NT2/D1 (cell line): ENCODE measurements around the gene PROK2.

ENCODE experiments used
- DNase-seq: peaks from one replicate; pipeline ENCODE4 v3.0.0-alpha.2; 2011; ENCODE audit warnings: low read depth, low spot score
- H3K27me3 ChIP-seq: 2 replicates; pipeline ENCODE4 v1.6.0; 2011; ENCODE audit warnings: mild to moderate bottlenecking; ENCODE audit not compliant: insufficient read length, insufficient read depth
- H3K36me3 ChIP-seq: 2 replicates; pipeline ENCODE4 v1.6.1; 2011; ENCODE audit warnings: mild to moderate bottlenecking, low read length, mixed read lengths; ENCODE audit not compliant: insufficient read depth, insufficient read length
- H3K4me1 ChIP-seq: 2 replicates; pipeline ENCODE4 v1.5.1; 2011; ENCODE audit not compliant: insufficient read depth, insufficient read length
- H3K4me3 ChIP-seq: 2 replicates; pipeline ENCODE4 v1.5.1; 2011; ENCODE audit warnings: low read depth; ENCODE audit not compliant: insufficient read length
- H3K9ac ChIP-seq: 2 replicates; pipeline ENCODE4 v1.6.0; 2011; ENCODE audit warnings: low read depth; ENCODE audit not compliant: insufficient read length
- H3K9me3 ChIP-seq: 2 replicates; pipeline ENCODE4 v1.5.1; 2011; ENCODE audit warnings: mild to moderate bottlenecking, low read length; ENCODE audit not compliant: insufficient read depth
- SUZ12 ChIP-seq: IDR thresholded peaks from 2 replicates; pipeline ENCODE4 v1.6.1; 2011; ENCODE audit not compliant: insufficient read length, insufficient read depth; ENCODE audit errors: extremely low read depth
- YY1 ChIP-seq: IDR thresholded peaks from 2 replicates; pipeline ENCODE4 v1.6.1; 2011; ENCODE audit not compliant: insufficient read length, insufficient read depth
- ZNF274 ChIP-seq: IDR thresholded peaks from 2 replicates; pipeline ENCODE4 v1.6.1; 2011; ENCODE audit warnings: mild to moderate bottlenecking, low read depth, low read length

Gene PROK2

GRCh38 chr3:71801986-71802385 is 17.0 kb upstream of the PROK2 start:
- Histone ChIP-seq H3K27me3 (no peaks in the 10 kb centered on the region), H3K4me3 (no peak overlapping the region), H3K9me3 (no peaks in the 10 kb centered on the region), H3K4me1 (peaks cover 4% of the 10 kb centered on the region), H3K9ac (no peak overlapping the region), H3K36me3 (no peaks in the 10 kb centered on the region)
- DNase-seq: no peak
- TF ChIP-seq SUZ12 (no peak), ZNF274 (no peak), YY1 (no peak)

GRCh38 chr3:71800023-71800422 is 15.1 kb upstream of the PROK2 start:
- peaks cover 1% of the 10 kb centered on the region for H3K27me3 ChIP-seq
- no peaks in the 10 kb centered on the region for H3K36me3 ChIP-seq
- TF ChIP-seq SUZ12 (no peak), ZNF274 (no peak), YY1 (no peak)
- H3K4me3 ChIP-seq: no peak overlapping the region
- peaks cover 4% of the 10 kb centered on the region for H3K4me1 ChIP-seq
- H3K9me3 ChIP-seq: no peaks in the 10 kb centered on the region
- H3K9ac ChIP-seq: no peak overlapping the region
- no peak for DNase-seq

DNA sequence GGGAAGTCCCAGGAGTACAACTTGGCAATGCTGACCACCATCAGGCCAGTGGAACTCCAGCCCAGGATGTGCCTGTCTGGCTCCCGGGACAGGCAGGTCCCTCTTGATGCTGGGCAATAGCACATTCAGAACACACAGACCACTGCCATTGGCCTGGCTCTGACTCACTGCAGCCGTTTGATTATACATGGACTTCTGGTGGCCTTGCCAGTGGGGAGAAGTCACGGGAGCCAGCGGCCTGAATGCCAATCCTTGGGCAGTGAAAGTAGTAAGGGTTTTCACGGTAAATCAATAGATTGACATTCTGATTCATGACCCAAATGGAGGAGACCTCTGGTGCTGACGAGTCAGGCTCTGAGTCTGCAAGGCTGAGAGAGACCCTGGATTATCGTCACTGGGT is 12.5 kb upstream of the PROK2 start:
- Histone ChIP-seq H3K9ac (no peak overlapping the region), H3K27me3 (peaks cover 3% of the 10 kb centered on the region), H3K4me1 (peaks cover 4% of the 10 kb centered on the region), H3K4me3 (no peak overlapping the region), H3K36me3 (no peaks in the 10 kb centered on the region), H3K9me3 (no peaks in the 10 kb centered on the region)
- no peak for DNase-seq
- no peak for TF ChIP-seq ZNF274
- TF ChIP-seq YY1: no peak
- no peak for TF ChIP-seq SUZ12

GRCh38 chr3:71796290-71796689 is 11.3 kb upstream of the PROK2 start:
- Histone ChIP-seq H3K36me3 (no peaks in the 10 kb centered on the region), H3K4me1 (peaks cover 4% of the 10 kb centered on the region), H3K4me3 (no peak overlapping the region), H3K27me3 (peaks cover 3% of the 10 kb centered on the region), H3K9me3 (no peaks in the 10 kb centered on the region), H3K9ac (no peak overlapping the region)
- no peak for DNase-seq
- TF ChIP-seq ZNF274 (no peak), SUZ12 (no peak), YY1 (no peak)

- H3K27me3 ChIP-seq: peaks cover 20% of the 10 kb centered on the region
- H3K36me3 ChIP-seq: no peaks in the 10 kb centered on the region
- H3K9ac ChIP-seq: no peak overlapping the region
- TF ChIP-seq SUZ12 (no peak), YY1 (no peak), ZNF274 (no peak)
- no peaks in the 10 kb centered on the region for H3K4me1 ChIP-seq
- DNase-seq: no peak
- no peak overlapping the region for H3K4me3 ChIP-seq
- H3K9me3 ChIP-seq: no peaks in the 10 kb centered on the region
Measured at GRCh38 chr3:71791634-71792033, 6.7 kb upstream of the PROK2 start.

DNA sequence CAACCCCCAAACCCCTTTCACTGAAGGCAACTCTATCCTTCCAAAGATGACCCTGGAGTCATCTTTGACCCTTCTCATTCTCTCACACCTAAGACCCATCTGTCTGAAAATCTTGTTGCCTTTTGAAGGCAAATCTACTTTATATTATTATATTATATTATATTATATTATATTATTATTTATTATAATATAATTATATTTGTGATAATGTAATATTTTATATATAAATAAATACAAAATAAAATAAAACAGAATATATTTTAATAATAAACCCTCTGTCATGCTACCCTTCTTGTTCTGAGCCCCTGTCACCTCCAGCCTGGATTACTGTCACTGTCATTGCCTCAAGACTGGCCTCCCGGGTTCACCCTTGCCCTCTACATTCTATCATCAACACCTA is 5.0 kb upstream of the PROK2 start:
- Histone ChIP-seq H3K9me3 (no peaks in the 10 kb centered on the region), H3K27me3 (peaks cover 35% of the 10 kb centered on the region), H3K9ac (no peak overlapping the region), H3K4me1 (peaks cover 4% of the 10 kb centered on the region), H3K4me3 (no peak overlapping the region), H3K36me3 (no peaks in the 10 kb centered on the region)
- DNase-seq: no peak
- TF ChIP-seq SUZ12 (no peak), ZNF274 (no peak), YY1 (no peak)

DNA sequence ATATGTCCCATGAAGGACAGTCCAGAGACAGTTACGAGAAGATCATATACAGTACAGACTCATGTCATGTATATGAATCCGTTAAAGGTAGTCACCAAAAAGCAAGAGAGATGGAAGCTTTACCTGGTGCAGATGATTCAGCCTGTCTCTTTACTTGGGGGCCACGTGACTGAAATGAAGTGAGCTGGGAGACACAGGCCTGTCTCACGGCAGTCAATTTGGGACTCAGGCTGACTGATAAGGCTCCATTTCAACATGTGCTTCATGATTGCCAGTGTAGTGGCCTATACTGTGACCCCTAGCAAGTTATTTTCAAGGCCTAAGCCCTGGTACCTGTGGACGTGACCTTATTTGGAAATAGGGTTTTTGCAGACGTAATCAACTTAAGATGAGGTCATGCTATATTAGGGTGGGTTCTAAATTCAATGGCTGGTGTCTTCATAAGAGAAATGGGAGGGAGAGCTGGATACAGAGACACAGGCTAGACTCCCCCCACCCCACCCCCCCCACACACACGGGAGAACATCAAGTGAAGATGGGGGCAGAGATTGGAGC is 3.0 kb upstream of the PROK2 start:
- Histone ChIP-seq H3K27me3 (peaks cover 54% of the 10 kb centered on the region), H3K9me3 (no peaks in the 10 kb centered on the region), H3K4me3 (no peak overlapping the region), H3K36me3 (no peaks in the 10 kb centered on the region), H3K4me1 (peaks cover 4% of the 10 kb centered on the region), H3K9ac (no peak overlapping the region)
- TF ChIP-seq ZNF274 (no peak), SUZ12 (no peak), YY1 (no peak)
- DNase-seq: no peak
